ENCODE results near the gene TEKTIP1.

GRCh38 chr19:3519126-3519525, 19.8 kb upstream of the TEKTIP1 start:
- TF ChIP-seq CTCF (IDR thresholded peaks at IDR 0.05; ENCODE audit: borderline replicate concordance, extremely low read depth, low read length, poor library complexity, severe bottlenecking) (no peak), EZH2 (IDR thresholded peaks at IDR 0.05; ENCODE audit: borderline replicate concordance, low read depth, low read length, severe bottlenecking) (no peak)
